ENCODE data around the gene LRRC1.

- TF ChIP-seq ATF1 (CRISPR knock-in tag; IDR thresholded peaks at IDR 0.05), result no peak
- TF ChIP-seq ZBTB40 (IDR thresholded peaks at IDR 0.05), result no peak
- TF ChIP-seq ZBTB40 (CRISPR knock-in tag; IDR thresholded peaks at IDR 0.05), result no peak
- TF ChIP-seq EP300 (IDR thresholded peaks at IDR 0.05; ENCODE audit: low read depth in 2 of 2, low read length in 2 of 2), result no peak
- no peak for TF ChIP-seq EP300 (CRISPR knock-in tag; IDR thresholded peaks at IDR 0.05; ENCODE audit: borderline replicate concordance)
- TF ChIP-seq E2F5 (CRISPR knock-in tag; conservative IDR thresholded peaks at IDR 0.05), result no peak
- no peak for TF ChIP-seq CAMTA2 (CRISPR knock-in tag; IDR thresholded peaks at IDR 0.05; ENCODE audit: borderline replicate concordance)
- no peak for TF ChIP-seq ZSCAN20 (CRISPR knock-in tag; IDR thresholded peaks at IDR 0.05; ENCODE audit: borderline replicate concordance)
- no peak for TF ChIP-seq SIN3A (IDR thresholded peaks at IDR 0.05; ENCODE audit: borderline replicate concordance, low read depth, low read length)
- no peak for TF ChIP-seq BCL6 (CRISPR knock-in tag; IDR thresholded peaks at IDR 0.05)
- TF ChIP-seq ZBTB25 (CRISPR knock-in tag; IDR thresholded peaks at IDR 0.05), result no peak
Observed at GRCh38 chr6:53918854-53919510, 124.2 kb downstream of the LRRC1 start.

Data from HepG2 (cell line).